HG03066 (cell line): Measurements from ENCODE around the gene LKAAEAR1.

Experiments used
- ATAC-seq: cut with Tn5 transposase; IDR thresholded peaks from one replicate; pipeline ENCODE4 v1.9.1; 2021; ENCODE audit warnings: low read depth; ENCODE audit not compliant: unreplicated experiment

The LKAAEAR1 gene

DNA sequence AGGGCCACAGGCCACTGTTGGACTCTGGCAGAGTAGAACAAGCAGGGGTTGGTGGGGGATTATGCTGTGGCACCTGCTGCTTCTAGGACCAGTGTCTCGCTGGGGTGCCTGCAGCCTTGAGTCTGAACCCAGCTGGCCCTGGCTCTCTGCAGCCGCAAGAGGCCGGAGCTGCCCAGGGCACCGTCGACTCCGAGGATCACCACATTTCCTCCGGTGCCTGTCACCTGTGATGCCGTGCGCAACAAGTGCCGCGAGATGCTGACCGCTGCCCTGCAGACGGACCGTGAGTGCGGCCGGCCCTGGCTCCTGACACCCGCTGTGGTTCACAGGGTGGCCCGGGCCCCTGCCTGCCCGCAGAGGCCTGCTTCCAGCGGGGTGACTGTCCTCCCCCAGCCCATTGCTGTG lies 15.0 kb downstream of the LKAAEAR1 start:
- ATAC-seq = no peak

- ATAC-seq = no peak
Measured at GRCh38 chr20:64068386-64069208, 15.6 kb downstream of the LKAAEAR1 start.

GRCh38 chr20:64067733-64068307 lies 16.4 kb downstream of the LKAAEAR1 start:
- ATAC-seq = no peak

DNA sequence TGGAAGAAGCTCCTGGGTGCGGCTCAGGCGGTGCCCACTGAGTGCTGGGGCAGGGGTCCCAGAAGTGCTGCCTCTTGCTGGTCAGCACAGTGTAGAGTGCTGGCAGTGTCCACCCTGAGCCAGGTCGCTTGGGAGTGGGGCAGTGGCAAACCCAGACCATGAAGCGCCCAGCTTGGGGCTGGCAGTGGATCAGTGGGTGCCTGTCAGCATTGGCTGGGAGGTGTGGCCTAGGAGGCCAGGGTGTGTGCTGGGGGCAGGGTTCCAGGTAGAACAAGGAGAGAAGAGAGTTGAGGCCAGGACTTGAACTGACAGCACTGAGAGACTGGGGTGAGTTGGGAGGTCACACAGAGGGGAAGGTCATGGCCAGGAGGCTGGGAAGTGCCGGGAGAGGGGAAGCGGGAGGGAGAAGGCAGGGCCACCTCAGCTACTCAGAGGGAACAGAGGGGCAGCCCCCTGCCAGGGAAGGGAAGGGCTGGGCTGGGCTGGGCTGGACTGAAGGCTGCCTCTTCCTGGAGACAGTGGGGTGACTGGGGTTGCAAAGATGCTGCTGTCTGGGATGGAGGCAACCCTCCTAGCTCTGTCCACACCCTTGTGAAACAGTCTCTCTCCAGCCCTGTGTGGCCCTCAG lies 17.1 kb downstream of the LKAAEAR1 start:
- no peak for ATAC-seq

DNA sequence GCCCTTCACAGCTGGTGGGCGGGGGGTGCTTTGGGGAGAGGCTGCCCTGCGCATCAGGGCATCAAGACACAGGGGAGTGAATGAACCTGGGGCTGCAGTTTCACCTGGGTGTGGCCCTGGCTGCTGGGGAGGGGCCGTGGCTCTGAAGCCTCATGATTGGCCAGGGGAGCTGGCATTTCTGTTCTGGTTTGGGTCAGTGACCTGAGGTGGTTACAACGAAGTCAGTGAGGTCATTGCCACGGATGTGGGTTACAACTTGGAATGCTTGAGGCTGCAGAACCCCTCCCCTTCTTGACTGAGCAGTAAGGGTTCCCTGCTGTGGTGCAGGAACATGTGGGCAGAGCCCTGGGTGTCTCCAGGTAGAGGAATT lies 18.2 kb downstream of the LKAAEAR1 start:
- no peak for ATAC-seq

DNA sequence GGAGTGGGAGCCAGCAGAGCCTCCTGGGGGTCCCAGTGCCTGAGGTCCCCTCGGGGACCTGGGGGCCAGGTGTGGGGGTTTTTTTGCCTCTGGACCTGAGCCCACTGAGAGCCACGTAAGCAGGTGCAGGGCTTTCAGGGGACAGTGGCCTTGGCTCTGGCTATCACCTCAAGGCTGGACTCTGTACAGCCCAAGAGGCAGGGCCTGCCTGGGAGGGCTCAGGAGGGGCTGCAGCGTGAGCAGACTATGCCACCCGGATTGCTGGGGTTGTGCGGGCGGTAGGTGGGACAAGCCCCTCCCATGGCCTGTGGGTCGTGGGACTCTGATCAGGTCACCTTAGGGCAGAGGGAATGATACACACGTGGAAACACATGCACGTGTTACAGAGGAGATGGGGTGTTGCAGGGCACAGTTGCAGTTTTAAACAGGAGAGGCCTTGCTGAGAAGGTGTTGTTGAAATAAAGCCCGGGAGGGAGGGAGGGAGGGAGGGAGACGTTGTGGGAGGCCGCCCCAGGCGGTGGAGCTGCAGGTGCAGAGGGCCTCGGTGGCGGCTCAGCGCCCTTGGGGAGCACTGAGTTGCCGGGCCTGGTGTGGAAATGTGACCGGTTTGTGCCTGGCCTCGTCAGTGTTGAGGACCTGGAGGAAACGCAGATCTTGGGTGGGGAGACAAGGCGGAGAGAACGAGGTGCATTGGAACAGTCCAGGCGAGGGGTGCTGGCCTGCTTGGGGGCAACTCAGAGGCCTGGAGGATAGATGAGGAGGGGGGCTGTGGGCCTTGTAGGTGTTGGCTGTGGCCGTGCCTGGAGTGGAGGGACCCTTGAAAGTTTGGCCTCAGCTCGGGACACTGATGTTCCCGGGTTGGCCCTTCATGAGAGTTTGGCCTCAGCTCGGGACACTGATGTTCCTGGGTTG lies 18.9 kb downstream of the LKAAEAR1 start:
- no peak for ATAC-seq

GRCh38 chr20:64064145-64064698 lies 20.0 kb downstream of the LKAAEAR1 start:
- ATAC-seq = no peak

GRCh38 chr20:64063389-64064144 lies 20.6 kb downstream of the LKAAEAR1 start:
- ATAC-seq = no peak

DNA sequence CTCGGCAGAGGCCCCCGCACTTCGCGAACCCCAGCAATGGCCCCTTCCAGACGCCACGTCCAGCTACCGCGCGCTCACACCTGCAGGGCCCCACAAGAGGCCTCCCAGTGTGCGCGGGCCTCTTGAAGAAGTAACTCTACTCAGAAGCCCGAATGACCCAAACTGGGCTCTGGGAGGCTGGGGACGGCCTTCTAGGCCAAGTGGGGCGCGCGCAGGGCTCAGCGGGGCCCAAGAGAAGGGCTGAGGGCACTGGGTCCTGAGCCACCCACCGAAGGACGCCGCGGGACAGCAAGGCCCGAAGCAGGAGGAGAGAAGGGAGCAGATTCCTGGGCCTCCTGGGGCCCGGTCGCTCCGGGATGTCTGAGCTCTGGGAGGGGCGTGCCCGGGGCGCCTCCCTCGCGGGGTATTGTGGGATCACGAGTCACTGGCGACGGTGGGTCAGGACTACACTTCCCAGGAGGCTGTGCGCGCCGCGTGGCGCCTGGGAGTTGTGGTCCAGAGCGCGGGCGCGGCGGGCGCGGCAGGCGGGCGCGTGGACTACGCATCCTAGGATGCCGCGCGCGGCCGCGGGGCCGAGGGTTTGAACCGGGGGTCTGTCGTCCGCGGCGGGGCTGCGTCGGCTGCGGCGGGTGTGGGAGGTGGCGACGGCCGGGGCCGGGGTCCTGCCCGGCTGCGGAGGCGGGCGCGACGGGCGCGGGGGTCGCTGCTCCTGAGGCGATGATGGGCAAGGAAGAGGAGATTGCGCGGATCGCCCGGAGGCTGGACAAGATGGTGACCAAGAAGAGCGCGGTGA lies 21.4 kb downstream of the LKAAEAR1 start, which contains the start of gene TCEA2:
TCEA2 (plus strand) TSS at position 603 of the 793 bp plus-strand sequence; CDS start at position 718, 115 bp downstream.
- ATAC-seq = peak; percentile 71

- ATAC-seq = no peak
Measured at GRCh38 chr20:64062276-64062595, 22.0 kb downstream of the LKAAEAR1 start.

DNA sequence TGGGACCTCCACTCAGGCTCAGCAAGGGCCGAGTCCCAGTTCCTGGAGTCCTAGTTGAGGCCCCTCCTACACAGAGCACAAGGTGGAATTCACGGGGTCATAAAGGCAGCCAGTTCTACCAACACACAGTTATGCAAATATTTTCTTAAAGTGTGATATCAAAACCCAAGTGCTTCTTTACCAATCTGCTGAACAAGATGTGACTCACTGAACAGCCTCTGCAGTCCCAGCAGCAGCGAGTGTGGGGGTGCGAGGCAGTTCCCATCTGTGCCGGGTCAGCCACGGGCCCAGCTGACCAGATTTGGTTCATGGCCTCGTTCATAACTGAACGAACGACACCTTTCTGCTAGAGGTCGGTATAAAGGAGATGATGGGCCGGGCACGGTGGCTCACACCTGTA lies 25.7 kb downstream of the LKAAEAR1 start:
- ATAC-seq = no peak

GRCh38 chr20:64057628-64058498 lies 26.3 kb downstream of the LKAAEAR1 start:
- no peak for ATAC-seq

DNA sequence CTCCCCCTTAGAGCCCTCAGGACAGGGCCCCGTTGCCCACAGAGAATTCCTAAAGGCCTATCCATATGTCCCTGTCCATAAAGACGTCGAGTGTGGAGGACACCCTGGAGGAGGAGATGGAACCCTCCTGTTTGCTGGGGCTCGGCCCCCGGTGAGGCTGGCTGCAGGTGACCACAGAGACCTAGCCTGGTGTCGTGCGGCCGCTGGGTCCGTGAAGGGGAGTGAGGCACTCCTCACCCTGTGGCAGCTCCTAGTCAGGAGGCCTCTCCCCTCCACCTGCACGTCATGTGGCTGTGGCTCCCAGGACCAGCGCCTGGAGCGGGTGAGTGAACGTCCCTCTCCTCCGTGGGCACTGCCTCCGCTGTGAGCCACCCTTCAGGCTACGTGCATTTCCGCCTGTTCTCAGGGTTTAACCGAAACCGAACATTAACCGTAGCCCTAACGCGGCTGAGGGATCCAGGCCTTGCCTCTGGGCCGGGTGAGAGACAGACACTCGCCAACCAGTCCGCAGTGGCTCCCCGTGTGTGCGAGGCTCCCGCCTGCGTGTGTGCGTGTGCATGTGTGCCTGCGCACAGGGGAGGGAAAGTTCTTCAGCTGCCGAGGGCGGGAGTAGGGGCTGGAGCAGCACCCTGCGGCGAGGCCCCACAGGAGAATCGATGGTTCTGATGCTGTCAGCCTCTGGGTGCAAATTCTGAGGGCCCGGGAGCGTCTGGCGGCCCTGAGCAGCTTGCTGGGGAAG lies 27.1 kb downstream of the LKAAEAR1 start:
- ATAC-seq = no peak

DNA sequence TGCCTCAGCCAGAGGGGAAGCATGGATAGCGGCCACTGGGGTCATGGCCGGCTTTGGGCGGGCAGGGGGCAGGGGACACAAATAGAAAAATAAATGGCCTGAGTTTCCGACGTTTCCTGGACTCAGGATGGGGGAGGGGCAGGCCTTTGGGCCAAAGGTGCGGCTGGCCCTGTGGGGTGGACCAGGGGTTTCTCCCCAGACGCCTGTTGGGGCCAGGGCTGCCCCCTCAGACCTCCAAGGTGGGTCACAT lies 27.6 kb downstream of the LKAAEAR1 start:
- ATAC-seq = no peak

DNA sequence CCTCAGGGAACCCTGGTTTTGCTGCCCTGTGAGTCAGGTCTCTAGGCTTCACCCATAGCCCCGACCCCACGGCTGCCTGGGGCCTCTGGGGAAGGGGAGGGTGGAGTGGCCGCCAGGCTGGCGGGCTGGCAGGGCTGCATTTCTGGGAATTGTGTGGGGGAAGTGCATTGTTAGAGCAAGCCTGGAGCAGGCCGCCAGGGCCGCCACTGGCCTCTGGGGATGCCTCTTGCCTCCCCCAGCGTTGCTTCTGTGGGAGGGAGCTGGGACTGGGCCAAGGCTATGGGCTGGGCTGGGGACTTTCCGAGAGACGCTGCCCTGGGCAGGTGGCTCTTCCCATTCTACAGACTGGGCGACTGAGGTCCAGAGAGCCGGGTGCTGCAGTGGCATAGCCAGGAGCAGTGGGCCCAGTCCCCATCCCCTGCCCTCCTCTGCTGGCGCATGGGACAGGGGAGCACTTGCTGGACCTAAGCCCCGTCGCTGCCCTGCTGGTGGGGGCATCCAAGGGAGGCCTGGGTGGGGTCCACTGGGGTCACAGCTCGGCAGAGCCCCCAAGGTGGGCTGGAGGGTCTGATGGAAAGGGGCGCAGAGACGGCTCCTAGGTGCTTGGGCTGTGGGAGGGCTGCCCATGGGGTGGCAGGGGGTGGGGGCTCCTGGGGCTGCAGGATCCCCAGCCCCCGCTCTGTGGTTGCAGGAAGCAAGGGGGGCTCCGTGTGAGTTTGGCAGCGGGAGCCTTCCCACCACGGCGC lies 28.1 kb downstream of the LKAAEAR1 start:
- ATAC-seq = no peak

DNA sequence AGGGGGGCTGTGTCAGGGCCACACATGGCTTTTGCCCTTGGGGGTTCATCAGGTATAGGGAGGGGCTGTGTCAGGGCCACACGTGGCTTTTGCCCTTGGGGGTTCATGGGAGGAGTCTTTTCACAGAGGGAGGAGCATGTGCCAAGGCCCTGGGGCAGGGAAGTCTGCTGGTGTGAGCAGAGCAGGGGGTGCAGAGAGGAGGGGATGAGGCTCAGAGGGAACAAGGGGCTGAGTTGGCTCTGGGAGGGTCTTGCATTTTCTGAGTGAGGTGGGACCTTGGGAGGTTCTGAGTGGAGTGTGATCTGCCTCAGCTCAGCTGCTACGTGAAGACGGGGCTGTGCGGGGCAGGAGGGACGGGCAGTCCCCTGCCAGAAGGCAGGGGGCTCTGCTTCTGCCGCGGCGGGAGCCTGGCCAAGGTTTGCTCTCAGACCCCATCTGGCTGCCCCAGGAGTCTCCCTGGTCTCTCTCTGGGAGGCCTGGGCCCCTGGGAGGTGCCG lies 28.8 kb downstream of the LKAAEAR1 start:
- no peak for ATAC-seq
